ENCODE measurements around the gene ANKRD30A.
"Not testable (repeated sequence)": the region's sequence is repeated elsewhere in the genome, so short reads cannot be mapped to it uniquely, and the experiment has no call there.

Gene ANKRD30A, protein sequence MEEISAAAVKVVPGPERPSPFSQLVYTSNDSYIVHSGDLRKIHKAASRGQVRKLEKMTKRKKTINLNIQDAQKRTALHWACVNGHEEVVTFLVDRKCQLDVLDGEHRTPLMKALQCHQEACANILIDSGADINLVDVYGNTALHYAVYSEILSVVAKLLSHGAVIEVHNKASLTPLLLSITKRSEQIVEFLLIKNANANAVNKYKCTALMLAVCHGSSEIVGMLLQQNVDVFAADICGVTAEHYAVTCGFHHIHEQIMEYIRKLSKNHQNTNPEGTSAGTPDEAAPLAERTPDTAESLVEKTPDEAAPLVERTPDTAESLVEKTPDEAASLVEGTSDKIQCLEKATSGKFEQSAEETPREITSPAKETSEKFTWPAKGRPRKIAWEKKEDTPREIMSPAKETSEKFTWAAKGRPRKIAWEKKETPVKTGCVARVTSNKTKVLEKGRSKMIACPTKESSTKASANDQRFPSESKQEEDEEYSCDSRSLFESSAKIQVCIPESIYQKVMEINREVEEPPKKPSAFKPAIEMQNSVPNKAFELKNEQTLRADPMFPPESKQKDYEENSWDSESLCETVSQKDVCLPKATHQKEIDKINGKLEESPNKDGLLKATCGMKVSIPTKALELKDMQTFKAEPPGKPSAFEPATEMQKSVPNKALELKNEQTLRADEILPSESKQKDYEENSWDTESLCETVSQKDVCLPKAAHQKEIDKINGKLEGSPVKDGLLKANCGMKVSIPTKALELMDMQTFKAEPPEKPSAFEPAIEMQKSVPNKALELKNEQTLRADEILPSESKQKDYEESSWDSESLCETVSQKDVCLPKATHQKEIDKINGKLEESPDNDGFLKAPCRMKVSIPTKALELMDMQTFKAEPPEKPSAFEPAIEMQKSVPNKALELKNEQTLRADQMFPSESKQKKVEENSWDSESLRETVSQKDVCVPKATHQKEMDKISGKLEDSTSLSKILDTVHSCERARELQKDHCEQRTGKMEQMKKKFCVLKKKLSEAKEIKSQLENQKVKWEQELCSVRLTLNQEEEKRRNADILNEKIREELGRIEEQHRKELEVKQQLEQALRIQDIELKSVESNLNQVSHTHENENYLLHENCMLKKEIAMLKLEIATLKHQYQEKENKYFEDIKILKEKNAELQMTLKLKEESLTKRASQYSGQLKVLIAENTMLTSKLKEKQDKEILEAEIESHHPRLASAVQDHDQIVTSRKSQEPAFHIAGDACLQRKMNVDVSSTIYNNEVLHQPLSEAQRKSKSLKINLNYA (N-terminal part only)

DNA sequence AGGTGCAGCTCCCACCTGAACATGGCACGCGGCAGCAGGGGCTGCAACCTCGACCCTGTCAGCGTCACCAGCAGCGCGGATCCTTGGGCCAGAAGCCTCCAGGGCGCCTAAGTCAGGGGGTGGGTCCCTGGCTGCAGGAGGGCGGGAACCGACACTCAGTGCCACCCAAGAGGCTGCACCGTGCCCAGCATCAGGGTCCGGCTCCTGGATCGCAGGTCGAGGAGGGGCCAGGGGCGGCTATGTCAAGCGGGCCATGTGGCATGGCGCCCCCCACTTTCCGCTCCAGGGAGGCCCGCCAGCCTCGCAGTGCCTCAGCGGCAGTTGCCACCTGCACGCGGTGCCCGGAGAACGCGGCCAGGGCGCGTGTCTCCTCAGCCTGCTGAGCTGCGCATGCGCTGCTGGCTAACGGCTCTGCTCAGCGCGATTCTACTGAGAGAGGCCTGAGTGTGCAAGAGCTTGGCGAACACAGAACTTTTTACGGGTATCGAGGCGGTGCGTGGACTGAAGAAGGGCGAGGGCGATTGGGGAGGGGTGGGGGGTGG, at the start of gene ANKRD30A:
ANKRD30A (plus strand) TSS at position 408 of the 542 bp plus-strand sequence. CDS start 190 bp downstream, outside the sequence.
- DNase-seq: no peak

DNA sequence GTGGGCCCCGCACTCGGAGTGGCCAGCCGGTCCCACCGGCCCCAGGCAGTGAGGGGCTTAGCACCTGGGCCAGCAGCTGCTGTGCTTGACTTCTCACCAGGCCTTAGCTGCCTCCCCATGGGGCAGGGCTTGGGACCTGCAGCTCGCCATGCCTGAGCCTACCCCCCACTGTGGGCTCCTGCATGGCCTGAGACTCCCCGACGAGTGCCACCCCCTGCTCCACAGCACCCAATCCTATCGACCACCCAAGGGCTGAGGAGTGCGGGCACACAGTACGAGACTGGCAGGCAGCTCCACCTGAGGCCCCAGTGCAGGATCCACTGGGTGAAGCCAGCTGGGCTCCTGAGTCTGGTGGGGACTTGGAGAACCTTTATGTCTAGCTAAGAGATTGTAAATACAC, 49.3 kb upstream of the ANKRD30A start:
- not testable (repeated sequence) for DNase-seq

DNA sequence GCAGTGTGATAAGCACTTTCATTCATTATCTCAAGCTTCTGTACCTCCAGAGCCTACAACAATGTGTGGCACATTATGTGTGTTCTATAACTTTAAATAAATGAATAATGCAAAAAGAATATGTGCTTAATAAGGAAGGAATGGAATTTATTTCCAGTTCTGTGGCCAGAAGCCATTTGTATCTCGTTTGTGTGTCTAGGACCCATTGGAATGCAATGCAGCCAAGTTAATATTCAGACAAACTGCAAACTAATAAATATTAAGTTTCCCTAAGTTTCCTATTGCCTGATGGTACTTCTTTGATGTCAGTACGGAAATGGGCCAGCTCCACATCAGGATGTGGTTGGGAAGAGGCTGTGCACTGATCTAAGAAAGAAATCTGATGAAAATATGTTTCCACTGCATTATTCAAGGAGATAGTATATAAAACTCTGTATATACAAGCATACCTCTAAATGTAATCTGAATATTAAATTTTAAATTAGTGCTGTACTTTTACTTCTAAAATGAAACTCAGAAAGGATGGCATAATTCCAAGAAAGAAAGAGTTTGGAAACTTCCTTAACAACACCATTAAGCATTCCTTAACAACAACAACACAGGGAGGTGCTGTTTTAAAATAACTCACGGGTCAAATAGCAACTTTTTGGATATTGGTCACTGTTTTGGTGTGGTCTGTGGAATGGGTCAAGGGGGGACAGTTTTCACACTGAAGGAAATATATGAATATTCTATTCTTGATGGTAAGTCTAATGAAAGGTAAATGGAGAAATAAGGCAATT, 29.4 kb upstream of the ANKRD30A start:
- DNase-seq: no peak

DNA sequence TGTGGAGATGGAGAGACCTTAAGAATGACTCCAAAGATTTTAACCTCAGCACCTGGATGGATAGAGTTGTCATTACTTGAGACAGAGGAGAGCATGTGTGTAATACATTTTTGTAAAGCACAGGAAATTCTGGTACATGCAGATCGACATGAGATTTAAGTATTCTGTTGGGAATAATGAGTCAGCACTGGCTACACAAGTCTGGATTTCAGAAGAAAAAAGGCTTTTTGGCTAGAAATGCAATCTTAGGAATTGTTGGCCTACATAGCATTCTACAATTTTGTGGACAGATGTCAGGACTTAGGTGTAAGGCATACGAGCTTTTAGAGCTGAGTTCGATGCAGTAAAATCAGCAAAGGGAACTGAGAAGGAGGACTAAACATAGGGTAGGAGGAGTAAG, 24.1 kb upstream of the ANKRD30A start:
- DNase-seq: no peak

DNA sequence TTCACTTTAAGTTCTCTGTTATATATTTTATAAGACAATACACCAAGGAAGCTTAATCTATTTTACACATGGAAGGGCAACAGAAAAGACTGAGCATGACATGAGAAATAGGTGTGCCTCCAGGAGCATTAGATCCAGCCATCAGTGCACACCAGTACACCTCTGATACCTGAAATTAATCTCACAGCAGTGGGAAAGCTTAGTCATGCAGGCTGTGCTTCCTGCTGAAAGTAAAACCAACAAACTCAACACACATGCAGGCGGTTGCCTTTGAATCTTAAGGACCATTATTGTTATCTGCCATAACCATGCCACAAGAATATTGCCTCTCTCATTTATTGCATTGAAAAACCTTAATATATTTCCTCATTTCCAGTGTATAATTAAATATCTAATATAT, 16.4 kb upstream of the ANKRD30A start:
- DNase-seq: no peak

DNA sequence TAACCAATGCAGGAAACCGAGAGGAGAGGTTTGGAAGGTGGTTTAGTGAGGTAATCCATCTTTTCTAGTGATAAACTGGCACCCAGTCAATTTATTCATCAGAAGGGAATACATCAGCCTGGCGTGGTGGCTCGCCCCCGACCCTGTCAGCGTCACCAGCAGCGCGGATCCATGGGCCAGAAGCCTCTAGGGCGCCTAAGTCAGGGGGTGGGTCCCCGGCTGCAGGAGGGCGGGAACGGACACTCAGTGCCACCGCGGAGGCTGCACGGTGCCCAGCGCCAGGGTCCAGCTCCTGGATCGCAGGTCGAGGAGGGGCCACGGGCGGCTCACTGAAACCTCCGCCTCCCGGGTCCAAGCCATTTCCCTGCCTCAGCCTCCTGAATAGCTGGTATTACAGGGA, 866 bp upstream of the ANKRD30A start:
- no peak for DNase-seq

DNA sequence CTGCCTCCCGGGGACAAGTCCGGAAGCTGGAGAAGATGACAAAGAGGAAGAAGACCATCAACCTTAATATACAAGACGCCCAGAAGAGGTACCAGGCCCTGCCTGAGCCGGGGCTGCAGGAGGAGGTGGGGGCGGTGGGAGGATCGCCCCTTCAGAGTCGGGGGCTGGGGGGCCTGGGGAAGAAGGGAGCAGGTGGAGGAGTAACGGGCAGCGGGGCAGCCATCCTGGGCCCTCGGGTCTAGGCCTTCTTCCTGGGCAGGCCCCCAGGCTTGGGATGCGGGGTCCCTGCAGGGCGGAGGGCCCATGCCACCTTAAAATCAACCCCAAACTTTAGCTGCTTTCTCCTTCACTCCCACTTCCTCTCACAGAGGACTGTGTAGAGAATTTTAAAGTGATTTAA, 523 bp downstream of the ANKRD30A start:
- no peak for DNase-seq

DNA sequence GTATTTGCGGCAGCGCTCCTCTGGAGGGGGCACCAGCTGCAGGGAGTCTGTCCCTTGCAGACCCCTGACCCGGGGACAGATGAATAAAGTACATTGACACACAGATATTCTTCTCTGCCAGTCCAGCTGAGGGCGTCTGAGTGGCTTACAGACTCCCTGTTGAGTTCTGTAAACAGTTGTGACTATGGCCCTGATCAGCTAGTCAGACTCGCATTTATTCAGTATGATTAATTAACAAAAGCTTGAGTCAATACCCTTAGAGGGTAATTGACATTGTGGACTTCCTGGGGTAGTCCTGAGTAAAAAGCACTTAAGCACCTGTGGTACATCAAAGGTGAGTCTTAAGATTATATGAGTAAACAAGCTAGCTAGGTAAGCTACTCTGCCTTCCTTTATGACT, 21.0 kb downstream of the ANKRD30A start:
- DNase-seq: no peak

DNA sequence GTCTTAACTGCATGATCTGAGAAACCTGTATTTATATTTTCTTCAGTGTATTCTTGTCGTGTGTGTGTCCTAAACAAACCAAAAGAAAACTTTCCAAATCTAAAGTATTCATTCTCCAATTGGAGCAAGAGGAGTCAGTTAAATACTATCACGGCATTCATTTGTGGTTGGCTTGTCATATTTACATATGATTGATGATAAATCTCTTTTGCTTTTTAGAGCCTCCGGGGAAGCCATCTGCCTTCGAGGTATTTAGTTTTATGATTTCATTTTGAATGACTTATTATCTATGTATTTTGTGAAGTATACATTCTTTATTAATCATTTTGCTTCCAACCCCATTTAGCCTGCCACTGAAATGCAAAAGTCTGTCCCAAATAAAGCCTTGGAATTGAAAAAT, 37.0 kb downstream of the ANKRD30A start:
- not testable (repeated sequence) for DNase-seq

DNA sequence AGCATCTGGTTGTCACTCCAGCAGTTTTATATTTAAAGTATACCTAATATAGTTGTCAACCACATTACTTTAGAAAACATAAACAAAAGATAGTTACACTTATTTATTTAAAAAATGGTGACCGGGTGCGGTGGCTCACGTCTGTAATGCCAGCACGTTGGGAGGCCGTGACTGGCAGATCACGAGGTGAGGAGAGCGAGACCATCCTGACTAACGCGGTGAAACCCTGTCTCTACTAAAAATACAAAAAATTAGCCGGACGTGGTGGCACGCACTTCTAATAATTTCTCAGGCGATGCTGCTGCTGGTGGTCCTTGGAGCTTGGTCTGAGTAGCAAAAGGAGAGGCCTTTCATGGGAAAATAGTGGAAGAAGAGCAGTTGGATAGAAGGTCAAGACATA, 46.5 kb downstream of the ANKRD30A start:
- not testable (repeated sequence) for DNase-seq

DNA sequence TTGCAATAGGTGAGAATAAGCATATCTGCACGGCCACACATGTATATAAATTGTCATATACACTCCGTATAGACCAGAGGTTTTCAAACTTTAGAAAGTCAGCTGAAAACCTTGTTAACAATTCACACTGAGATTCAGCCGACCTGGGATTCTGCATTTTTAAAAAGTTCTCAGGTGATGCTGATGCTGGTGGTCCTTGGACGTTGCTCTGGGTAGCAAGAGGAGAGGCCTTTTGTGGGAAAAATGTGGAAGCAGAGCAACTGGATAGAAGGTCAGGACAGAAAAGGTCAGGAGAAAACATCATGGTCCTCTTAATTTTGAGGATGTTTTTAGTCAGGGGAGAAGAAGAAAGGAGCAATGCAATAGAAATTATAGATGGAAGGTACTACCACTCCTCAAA, 52.9 kb downstream of the ANKRD30A start:
- DNase-seq: not testable (repeated sequence)

DNA sequence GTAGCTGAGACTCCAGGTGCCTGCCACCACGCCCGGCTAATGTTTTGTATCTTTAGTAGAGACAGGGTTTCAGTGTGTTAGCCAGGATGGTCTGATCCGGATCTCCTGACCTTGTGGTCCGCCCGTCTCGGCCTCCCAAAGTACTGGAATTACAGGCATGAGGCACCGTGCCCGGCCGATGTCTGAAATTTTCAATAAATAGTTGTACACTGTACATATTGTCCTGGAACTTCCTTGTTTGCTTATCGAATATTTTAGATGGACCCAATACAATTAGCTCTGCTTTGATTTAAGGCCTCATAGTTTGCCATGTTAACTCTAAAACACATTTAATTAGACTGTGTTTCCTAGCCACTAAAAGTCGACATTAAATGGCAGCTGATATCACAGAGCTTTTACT, 57.3 kb downstream of the ANKRD30A start:
- DNase-seq: not testable (repeated sequence)

DNA sequence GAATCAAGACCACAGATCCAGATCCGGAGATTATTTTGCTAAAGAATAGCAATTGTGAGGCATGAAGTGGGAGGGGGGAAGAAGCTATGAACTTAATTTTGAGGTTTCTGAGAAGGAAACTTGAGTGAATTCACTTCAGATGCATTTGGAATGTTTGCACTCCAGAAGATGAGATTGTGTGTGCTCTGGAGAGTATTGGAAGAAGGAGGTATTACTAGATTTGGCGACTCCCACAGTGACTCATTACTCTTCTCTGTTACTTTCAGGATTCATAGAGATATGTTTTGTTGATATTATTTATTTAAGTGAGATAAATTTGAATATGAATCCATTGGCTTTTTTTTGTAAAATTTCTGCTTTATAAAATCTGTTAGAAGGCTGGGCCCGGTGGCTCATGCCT, 80.7 kb downstream of the ANKRD30A start:
- DNase-seq: no peak

DNA sequence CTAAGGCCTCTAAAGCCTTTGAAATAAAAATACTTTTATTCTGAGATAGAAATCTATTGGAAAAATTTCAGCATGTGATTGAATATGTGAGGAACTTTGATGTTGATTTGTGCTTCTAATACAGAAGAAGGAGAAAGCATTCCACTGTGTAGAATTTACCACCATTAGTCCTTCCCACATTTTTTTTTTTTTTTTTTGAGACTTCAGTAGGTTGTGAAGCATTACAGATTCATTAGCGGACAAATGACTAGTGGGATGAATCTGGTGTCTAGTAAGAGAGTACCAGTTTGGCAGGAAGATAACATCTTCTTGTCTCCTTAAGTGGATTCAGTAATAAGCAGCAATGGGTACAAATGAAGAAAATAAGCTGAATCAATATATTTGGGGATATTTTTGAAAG, 95.5 kb downstream of the ANKRD30A start:
- DNase-seq: no peak

DNA sequence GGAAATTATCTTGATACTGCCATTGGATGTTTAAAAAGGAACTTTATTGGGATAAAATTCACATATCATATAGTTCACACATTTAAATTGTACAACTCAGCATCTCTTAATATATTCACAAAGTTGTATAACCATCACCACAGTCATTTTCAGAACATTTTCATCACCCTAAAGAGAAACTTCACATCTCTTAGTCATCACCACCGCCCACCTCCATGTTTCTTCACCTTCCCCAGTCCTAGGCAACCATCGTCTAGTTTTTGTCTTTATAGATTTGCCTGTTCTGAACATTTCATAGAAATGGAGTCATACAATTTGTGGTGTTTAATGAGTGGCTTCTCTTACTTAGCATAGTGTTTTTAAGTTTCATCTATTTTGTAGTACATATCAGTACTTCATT, 96.6 kb downstream of the ANKRD30A start:
- no peak for DNase-seq

DNA sequence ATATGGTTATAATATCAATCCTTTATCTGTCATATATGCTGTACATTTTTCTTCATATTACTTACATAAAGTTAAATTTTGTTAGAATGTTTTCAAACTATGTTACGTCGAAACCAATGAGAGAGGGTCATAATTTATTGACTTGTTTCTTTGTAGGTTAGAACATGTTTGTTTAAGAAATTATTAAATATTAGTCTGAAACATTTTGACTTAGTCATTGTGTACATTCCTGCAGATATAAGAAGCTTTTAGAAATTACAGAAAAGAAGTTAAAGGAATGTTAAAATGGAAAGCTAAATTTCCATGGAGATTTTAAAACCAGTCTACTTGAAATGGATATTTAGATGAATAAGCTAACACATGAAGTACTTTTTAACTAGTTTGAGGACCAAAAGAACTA, 99.8 kb downstream of the ANKRD30A start:
- DNase-seq: no peak

DNA sequence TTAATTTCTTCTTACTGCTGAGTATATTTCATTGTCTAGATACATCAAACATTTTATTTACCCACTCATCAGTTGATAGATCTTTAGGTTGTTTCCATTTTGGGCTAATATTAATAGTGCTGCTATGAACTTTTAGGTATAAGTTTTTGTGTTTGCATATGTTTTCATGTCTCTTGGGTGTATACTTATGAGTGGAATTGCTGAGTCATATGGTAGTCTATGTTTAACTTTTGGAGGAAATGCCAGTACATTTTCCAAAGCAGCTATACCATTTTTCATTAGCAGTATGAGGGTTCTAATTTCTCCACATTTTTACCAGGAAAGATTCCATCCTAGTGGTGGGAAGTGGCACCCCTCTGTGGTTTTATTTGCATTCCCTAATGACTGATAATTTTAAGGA, 101.1 kb downstream of the ANKRD30A start:
- DNase-seq: no peak

DNA sequence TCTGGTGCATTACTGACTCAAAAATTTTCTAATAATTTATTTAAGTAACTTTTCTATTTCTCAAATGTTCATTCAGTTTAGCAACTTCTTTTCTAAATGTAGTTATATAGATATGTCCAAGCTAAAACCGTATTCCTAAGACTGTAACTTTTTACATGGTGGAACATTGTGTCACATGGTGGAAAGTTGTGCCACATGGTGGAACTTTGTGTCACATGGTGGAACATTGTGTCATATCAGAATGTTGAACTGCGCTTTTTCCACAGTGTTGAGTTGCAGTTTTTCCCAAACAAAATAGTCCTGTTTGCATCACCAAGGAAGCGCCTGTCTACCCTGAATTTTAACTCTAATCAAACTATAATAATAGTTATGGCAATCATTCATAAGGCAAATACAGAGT, 109.3 kb downstream of the ANKRD30A start:
- no peak for DNase-seq

DNA sequence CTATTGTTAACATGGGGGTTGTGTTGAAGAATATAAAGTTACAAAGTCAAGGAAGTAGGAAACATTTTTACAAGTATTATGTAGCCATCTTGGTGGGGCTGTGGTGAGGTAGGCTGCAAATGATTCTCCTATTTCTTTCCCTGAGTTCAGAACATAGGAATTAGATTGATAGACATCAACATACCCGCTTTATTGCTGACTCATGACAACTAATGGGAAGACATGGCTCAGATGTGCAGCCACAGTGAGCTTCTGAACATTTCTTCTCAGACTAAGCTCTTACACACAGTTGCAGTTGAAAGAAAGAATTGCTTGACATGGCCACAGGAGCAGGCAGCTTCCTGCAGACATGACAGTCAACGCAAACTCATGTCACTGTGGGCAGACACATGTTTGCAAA, 110.7 kb downstream of the ANKRD30A start:
- DNase-seq: no peak

DNA sequence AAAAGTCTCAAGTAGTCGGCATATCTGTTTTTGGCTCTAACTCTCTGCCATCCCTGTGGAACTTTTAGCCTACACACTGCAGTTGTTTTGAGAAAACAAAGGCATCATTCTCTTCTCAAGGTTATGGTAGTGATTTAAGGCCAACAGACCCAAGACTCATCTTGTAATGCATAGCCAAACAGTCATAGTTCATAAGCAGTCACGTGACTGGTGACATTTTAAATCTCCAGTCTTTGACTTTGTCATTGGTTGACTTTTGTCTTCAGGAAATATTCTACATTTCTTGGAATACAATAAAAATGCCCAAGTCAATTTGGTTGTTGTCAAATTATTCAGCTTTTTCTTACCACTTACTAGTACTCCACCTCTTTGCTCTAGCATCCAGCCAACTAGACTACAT, 114.8 kb downstream of the ANKRD30A start:
- DNase-seq: no peak

DNA sequence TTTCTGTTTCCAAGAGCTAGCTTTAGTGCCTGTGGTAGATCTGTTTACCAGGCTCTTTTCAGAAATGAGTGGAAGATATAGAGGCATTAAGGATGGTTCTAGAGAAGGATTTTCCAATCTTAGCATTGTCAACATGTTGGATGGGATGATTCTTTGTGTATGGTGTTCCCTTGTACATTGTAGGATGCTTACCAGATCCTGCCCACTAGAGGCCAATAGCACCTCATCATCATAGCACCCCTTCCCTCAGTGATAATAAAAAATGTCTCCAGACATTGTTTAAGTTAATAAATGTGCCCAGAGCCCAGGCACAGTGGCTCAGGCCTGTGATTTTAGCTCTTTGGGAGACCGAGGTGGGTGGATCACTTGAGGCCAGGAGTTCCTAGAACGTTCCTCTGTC, 121.2 kb downstream of the ANKRD30A start:
- DNase-seq: no peak

DNA sequence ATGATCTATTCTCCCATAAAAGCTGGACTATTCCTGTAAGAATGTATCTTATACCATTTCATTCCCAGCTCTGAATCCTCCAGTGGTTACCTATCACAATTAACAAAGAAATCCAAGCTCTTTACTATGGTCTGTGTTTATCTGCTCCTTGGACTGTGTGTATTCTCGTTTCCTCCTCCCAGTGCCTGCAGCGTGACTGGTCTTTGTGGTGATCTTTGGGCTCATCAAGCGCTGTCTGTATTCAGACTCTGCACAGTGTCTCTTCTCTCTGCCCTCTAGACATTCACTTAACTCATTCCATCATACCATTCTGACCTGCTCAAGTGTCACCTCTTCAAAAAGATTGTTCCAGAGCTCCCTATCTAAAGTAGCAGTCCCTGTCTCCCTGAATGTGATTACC, 130.4 kb downstream of the ANKRD30A start:
- DNase-seq: not testable (repeated sequence)

All from NCI-H446 treated with DMSO at 0.1 percent for 48 hours (cell line).